ENCODE results near the gene ANKRD18A.

The ANKRD18A gene

DNA sequence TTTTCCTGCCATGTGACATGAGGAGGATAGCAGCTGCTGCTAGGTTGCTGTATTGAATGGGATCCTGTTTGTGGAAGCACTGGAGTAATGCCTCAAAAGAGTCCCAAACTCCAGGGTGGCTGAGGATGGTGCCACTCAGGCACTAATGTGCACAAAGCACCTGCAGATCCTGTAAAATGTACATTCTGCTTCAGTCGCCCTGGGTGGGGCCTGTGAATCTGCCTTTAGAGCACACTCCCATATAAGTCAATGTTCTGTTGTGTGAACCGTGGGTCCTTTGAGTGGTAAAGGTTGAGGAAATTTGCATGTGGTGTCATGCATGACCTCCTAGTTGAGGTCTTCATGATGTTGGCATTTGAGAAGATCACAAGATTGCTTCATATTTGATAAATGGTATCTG lies 31.6 kb upstream of the ANKRD18A start:
- no peak overlapping the region for H3K9ac ChIP-seq (ENCODE audit: low read length)
- H3K9me2 ChIP-seq (replicated peaks; ENCODE audit: insufficient read depth, low read length): no peaks in the 10 kb centered on the region
- H3K4me1 ChIP-seq (ENCODE audit: low read length): no peaks in the 10 kb centered on the region
- TF ChIP-seq EZH2phosphoT487 (IDR thresholded peaks at IDR 0.05; ENCODE audit: low read length): no peak
- TF ChIP-seq, protein P1, sequence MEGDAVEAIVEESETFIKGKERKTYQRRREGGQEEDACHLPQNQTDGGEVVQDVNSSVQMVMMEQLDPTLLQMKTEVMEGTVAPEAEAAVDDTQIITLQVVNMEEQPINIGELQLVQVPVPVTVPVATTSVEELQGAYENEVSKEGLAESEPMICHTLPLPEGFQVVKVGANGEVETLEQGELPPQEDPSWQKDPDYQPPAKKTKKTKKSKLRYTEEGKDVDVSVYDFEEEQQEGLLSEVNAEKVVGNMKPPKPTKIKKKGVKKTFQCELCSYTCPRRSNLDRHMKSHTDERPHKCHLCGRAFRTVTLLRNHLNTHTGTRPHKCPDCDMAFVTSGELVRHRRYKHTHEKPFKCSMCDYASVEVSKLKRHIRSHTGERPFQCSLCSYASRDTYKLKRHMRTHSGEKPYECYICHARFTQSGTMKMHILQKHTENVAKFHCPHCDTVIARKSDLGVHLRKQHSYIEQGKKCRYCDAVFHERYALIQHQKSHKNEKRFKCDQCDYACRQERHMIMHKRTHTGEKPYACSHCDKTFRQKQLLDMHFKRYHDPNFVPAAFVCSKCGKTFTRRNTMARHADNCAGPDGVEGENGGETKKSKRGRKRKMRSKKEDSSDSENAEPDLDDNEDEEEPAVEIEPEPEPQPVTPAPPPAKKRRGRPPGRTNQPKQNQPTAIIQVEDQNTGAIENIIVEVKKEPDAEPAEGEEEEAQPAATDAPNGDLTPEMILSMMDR (IDR thresholded peaks at IDR 0.05; ENCODE audit: low read length): no peak
- TF ChIP-seq EZH2 (optimal IDR thresholded peaks at IDR 0.05; ENCODE audit: low read depth, low read length): no peak
- no peak overlapping the region for H2AFZ ChIP-seq (ENCODE audit: low read length)
- no peak overlapping the region for H3K4me3 ChIP-seq (ENCODE audit: low read length)
- no peak overlapping the region for H3K27ac ChIP-seq (ENCODE audit: low read length)
- H3K27me3 ChIP-seq (replicated peaks; ENCODE audit: insufficient read depth, low read length): no peaks in the 10 kb centered on the region
- no peak overlapping the region for H3K4me2 ChIP-seq (ENCODE audit: low read depth, low read length)
- H3F3A ChIP-seq (ENCODE audit: insufficient read depth, low read length): no peaks in the 10 kb centered on the region
- H3K9me3 ChIP-seq (replicated peaks; ENCODE audit: insufficient read depth, low read length): no peaks in the 10 kb centered on the region
- no peaks in the 10 kb centered on the region for H4K20me1 ChIP-seq (ENCODE audit: insufficient read depth, low read length)
- no peak for DNase-seq
- no peaks in the 10 kb centered on the region for H3K36me3 ChIP-seq (replicated peaks; ENCODE audit: insufficient read depth, low read length)
- H3K79me2 ChIP-seq (ENCODE audit: low read length): no peaks in the 10 kb centered on the region

DNA sequence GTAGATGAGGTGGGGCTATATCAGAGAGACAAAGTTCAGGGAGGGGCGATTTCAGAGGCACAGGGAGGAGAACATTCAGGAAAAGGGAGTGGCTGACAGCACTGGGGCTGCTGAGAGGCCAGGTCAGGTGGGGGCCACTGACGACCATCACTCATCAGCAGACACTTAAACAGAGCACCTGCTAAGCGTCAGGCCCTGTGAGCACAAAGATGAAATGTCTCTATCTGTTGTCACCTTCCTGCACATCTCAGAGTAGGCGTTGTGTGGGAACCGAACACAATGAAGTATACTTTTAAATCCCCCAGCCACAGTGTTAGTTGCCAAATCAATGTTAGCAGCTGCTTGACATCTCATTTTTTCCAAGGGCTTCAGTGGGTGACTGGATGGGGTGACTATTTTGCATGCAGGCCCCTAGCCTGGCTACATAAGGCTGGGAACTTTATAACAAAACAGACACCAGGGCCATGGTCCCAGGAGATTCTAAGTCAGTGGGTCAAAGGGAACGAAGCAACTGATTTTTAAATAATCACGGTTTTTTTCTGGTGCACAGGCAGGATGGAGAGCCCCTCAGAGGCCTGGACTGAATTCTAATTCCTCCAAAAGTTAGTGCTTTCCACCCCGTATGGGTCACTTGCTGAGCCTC lies 31.1 kb upstream of the ANKRD18A start:
- H3K27ac ChIP-seq (ENCODE audit: low read length): no peak overlapping the region
- no peak overlapping the region for H3K4me2 ChIP-seq (ENCODE audit: low read depth, low read length)
- no peaks in the 10 kb centered on the region for H3K36me3 ChIP-seq (replicated peaks; ENCODE audit: insufficient read depth, low read length)
- no peaks in the 10 kb centered on the region for H3K27me3 ChIP-seq (replicated peaks; ENCODE audit: insufficient read depth, low read length)
- no peak overlapping the region for H3K9ac ChIP-seq (ENCODE audit: low read length)
- no peaks in the 10 kb centered on the region for H3K4me1 ChIP-seq (ENCODE audit: low read length)
- H3K9me3 ChIP-seq (replicated peaks; ENCODE audit: insufficient read depth, low read length): no peaks in the 10 kb centered on the region
- no peak overlapping the region for H3K4me3 ChIP-seq (ENCODE audit: low read length)
- no peak for TF ChIP-seq EZH2phosphoT487 (IDR thresholded peaks at IDR 0.05; ENCODE audit: low read length)
- TF ChIP-seq, protein P1 (IDR thresholded peaks at IDR 0.05; ENCODE audit: low read length): no peak
- TF ChIP-seq EZH2 (optimal IDR thresholded peaks at IDR 0.05; ENCODE audit: low read depth, low read length): no peak
- no peaks in the 10 kb centered on the region for H3K79me2 ChIP-seq (ENCODE audit: low read length)
- no peaks in the 10 kb centered on the region for H4K20me1 ChIP-seq (ENCODE audit: insufficient read depth, low read length)
- H2AFZ ChIP-seq (ENCODE audit: low read length): no peak overlapping the region
- H3F3A ChIP-seq (ENCODE audit: insufficient read depth, low read length): no peaks in the 10 kb centered on the region
- no peak for DNase-seq
- no peaks in the 10 kb centered on the region for H3K9me2 ChIP-seq (replicated peaks; ENCODE audit: insufficient read depth, low read length)

DNA sequence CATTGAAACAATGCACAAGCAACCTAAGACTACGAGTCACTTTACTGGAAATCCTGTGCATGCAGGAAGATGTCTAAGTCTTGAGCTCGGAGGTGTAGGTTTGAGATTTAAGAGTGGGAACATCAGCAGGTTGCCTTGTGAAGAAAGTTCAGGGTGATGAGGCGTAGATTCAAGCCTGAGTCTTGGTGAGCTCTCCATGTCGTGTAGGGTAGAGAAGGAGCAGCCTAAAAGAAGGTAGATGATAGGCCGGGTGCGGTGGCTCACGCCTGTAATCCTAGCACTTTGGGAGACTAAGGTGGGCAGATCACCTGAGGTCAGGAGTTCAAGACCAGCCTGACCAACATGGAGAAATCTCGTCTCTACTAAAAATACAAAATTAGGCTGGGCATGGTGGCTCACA lies 30.2 kb upstream of the ANKRD18A start:
- H3K79me2 ChIP-seq (ENCODE audit: low read length): no peaks in the 10 kb centered on the region
- H3K4me1 ChIP-seq (ENCODE audit: low read length): no peaks in the 10 kb centered on the region
- H2AFZ ChIP-seq (ENCODE audit: low read length): no peak overlapping the region
- H3K27me3 ChIP-seq (replicated peaks; ENCODE audit: insufficient read depth, low read length): no peaks in the 10 kb centered on the region
- H3K9me2 ChIP-seq (replicated peaks; ENCODE audit: insufficient read depth, low read length): no peaks in the 10 kb centered on the region
- H4K20me1 ChIP-seq (ENCODE audit: insufficient read depth, low read length): no peaks in the 10 kb centered on the region
- DNase-seq: no peak
- H3K4me3 ChIP-seq (ENCODE audit: low read length): no peak overlapping the region
- no peaks in the 10 kb centered on the region for H3F3A ChIP-seq (ENCODE audit: insufficient read depth, low read length)
- H3K36me3 ChIP-seq (replicated peaks; ENCODE audit: insufficient read depth, low read length): no peaks in the 10 kb centered on the region
- no peaks in the 10 kb centered on the region for H3K9me3 ChIP-seq (replicated peaks; ENCODE audit: insufficient read depth, low read length)
- no peak overlapping the region for H3K4me2 ChIP-seq (ENCODE audit: low read depth, low read length)
- H3K9ac ChIP-seq (ENCODE audit: low read length): no peak overlapping the region
- TF ChIP-seq, protein P1 (IDR thresholded peaks at IDR 0.05; ENCODE audit: low read length): no peak
- TF ChIP-seq EZH2phosphoT487 (IDR thresholded peaks at IDR 0.05; ENCODE audit: low read length) (no peak), EZH2 (optimal IDR thresholded peaks at IDR 0.05; ENCODE audit: low read depth, low read length) (no peak)
- no peak overlapping the region for H3K27ac ChIP-seq (ENCODE audit: low read length)
